ENCODE results near the gene RNGTT.

The RNGTT gene

DNA sequence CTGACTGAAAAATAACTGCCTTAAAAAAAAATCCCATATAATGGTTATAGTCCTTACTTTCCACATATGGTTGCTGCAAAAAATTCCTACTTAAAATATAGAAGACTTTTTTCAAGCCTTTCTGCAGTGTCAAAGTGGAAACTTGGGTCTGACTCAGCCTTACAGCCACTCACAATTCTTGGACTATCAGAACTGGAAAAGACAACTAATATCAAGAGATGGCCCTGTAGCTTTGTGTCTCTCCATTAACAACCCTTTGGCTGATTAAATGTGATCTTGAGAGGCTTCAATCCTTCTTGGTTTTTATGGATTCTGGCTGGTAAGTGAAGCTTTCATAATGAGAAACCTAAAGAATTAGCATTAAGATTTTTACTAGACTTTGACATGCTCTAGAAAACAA is 307.8 kb downstream of the RNGTT start:
- Histone ChIP-seq H3K36me3 (ENCODE audit: control insufficient read depth in 2 of 2, insufficient read depth in 2 of 2, low read length in 2 of 2) (peaks cover 0 to 3% of the 10 kb centered on the region in 2 donors), H3K9me3 (ENCODE audit: control insufficient read depth in 2 of 2, low read length in 2 of 2) (no peaks in the 10 kb centered on the region), H3K4me1 (ENCODE audit: control insufficient read depth in 2 of 2, insufficient read depth in 2 of 2, low read length in 2 of 2) (no peaks in the 10 kb centered on the region), H3K9ac (ENCODE audit: low read depth in 1 of 2, low read length in 2 of 2) (no peak overlapping the region), H3K27me3 (ENCODE audit: control insufficient read depth in 2 of 2, insufficient read depth in 2 of 2, low read length in 2 of 2) (no peaks in the 10 kb centered on the region), H3K4me3 (ENCODE audit: low read length in 2 of 2) (no peak overlapping the region), H3K27ac (ENCODE audit: low read depth in 2 of 2, low read length in 2 of 2) (no peak overlapping the region)

DNA sequence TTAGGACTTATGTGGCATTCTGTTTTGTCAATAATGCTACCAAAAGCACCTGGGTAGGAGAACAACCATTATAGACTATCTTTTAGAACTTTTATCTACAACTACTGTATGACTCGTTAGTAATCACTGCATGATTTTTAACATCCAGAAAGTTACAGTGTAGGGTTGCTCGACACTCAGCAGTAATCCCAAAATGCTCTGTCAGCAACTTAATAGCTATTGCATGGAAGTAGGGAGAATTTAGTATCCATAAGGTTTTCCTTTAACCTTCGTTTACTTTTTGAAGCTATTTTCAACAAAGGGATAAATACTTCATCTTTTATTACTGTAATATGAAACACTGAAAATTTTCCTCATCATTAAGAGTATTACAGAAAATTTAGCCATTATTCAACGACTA is 309.5 kb downstream of the RNGTT start:
- Histone ChIP-seq H3K4me1 (ENCODE audit: control insufficient read depth in 2 of 2, insufficient read depth in 2 of 2, low read length in 2 of 2) (no peaks in the 10 kb centered on the region), H3K36me3 (ENCODE audit: control insufficient read depth in 2 of 2, insufficient read depth in 2 of 2, low read length in 2 of 2) (peaks cover 0 to 3% of the 10 kb centered on the region in 2 donors), H3K9me3 (ENCODE audit: control insufficient read depth in 2 of 2, low read length in 2 of 2) (no peaks in the 10 kb centered on the region), H3K4me3 (ENCODE audit: low read length in 2 of 2) (no peak overlapping the region), H3K9ac (ENCODE audit: low read depth in 1 of 2, low read length in 2 of 2) (no peak overlapping the region), H3K27ac (ENCODE audit: low read depth in 2 of 2, low read length in 2 of 2) (no peak overlapping the region), H3K27me3 (ENCODE audit: control insufficient read depth in 2 of 2, insufficient read depth in 2 of 2, low read length in 2 of 2) (no peaks in the 10 kb centered on the region)

DNA sequence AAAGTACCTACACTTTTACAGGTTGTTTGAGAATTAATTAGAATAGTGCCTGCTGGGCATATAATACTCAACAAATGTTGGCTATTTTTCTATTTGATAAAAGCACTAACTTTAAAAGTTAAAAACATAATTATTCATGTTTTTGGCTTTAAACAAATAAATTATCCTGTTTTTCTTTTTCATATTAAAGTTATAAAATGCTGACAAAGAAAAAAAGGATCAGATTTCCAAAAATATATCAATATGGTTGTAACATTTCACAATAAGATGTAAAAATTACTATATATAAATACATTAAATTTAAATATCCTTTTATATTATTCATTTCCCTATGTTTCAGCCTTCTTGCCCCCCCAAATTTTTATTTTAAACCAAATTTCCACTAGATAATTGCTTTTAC is 312.0 kb downstream of the RNGTT start:
- no peaks in the 10 kb centered on the region for H3K4me1 ChIP-seq (ENCODE audit: control insufficient read depth in 2 of 2, insufficient read depth in 2 of 2, low read length in 2 of 2)
- H3K9me3 ChIP-seq (ENCODE audit: control insufficient read depth in 2 of 2, low read length in 2 of 2): no peaks in the 10 kb centered on the region
- H3K4me3 ChIP-seq (ENCODE audit: low read length in 2 of 2): no peak overlapping the region
- no peaks in the 10 kb centered on the region for H3K36me3 ChIP-seq (ENCODE audit: control insufficient read depth in 2 of 2, insufficient read depth in 2 of 2, low read length in 2 of 2)
- H3K27ac ChIP-seq (ENCODE audit: low read depth in 2 of 2, low read length in 2 of 2): no peak overlapping the region
- H3K27me3 ChIP-seq (ENCODE audit: control insufficient read depth in 2 of 2, insufficient read depth in 2 of 2, low read length in 2 of 2): no peaks in the 10 kb centered on the region
- H3K9ac ChIP-seq (ENCODE audit: low read depth in 1 of 2, low read length in 2 of 2): no peak overlapping the region

DNA sequence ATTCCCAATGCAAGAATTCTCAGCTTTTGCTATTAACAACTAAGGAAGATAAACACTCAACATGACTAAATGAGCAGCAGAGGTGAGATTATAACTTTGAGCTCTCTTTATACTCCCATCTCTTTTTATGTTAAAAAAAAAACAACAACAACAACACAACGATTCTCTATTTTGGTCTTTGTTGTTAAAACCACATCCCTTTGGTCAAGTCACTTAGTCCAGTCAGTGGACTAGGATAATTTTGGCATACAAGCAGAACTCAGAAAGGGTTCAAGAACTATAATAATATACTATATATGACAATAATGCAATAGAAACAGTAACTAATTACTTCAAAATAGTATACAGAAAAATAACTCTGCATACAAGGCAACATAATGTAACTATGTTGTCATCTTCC is 312.4 kb downstream of the RNGTT start:
- Histone ChIP-seq H3K4me1 (ENCODE audit: control insufficient read depth in 2 of 2, insufficient read depth in 2 of 2, low read length in 2 of 2) (no peaks in the 10 kb centered on the region), H3K27ac (ENCODE audit: low read depth in 2 of 2, low read length in 2 of 2) (no peak overlapping the region), H3K4me3 (ENCODE audit: low read length in 2 of 2) (no peak overlapping the region), H3K9ac (ENCODE audit: low read depth in 1 of 2, low read length in 2 of 2) (no peak overlapping the region), H3K27me3 (ENCODE audit: control insufficient read depth in 2 of 2, insufficient read depth in 2 of 2, low read length in 2 of 2) (no peaks in the 10 kb centered on the region), H3K36me3 (ENCODE audit: control insufficient read depth in 2 of 2, insufficient read depth in 2 of 2, low read length in 2 of 2) (no peaks in the 10 kb centered on the region), H3K9me3 (ENCODE audit: control insufficient read depth in 2 of 2, low read length in 2 of 2) (no peaks in the 10 kb centered on the region)

DNA sequence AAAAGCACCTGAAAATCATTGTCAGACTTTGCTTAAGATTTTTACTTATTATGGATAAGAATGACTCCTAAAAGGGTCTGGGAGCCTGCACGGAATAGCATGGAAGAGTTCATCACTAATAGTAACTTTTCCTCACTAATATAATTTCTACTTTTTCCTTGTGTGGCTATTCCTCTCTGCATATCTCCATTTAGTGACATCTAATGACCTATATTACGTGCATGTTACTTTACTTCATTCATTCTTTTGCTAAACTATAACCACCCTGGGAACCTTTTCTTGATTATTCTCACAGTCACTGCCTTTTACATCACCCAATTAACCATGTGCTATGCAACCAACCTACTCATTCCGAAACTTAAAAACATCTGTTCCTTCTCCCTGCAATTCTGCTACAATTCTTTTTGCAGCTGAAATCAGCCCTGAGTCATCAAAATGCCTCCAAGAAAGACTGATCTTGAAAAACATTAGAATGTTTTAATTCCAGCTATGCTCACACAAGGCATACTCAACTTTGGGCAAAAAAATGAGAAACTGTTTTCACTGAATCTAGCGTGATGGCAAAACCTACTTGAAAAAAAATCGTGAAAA is 313.3 kb downstream of the RNGTT start:
- H3K27ac ChIP-seq (ENCODE audit: low read depth in 2 of 2, low read length in 2 of 2): no peak overlapping the region
- no peaks in the 10 kb centered on the region for H3K36me3 ChIP-seq (ENCODE audit: control insufficient read depth in 2 of 2, insufficient read depth in 2 of 2, low read length in 2 of 2)
- H3K4me1 ChIP-seq (ENCODE audit: control insufficient read depth in 2 of 2, insufficient read depth in 2 of 2, low read length in 2 of 2): no peaks in the 10 kb centered on the region
- no peaks in the 10 kb centered on the region for H3K27me3 ChIP-seq (ENCODE audit: control insufficient read depth in 2 of 2, insufficient read depth in 2 of 2, low read length in 2 of 2)
- no peak overlapping the region for H3K9ac ChIP-seq (ENCODE audit: low read depth in 1 of 2, low read length in 2 of 2)
- H3K9me3 ChIP-seq (ENCODE audit: control insufficient read depth in 2 of 2, low read length in 2 of 2): no peaks in the 10 kb centered on the region
- H3K4me3 ChIP-seq (ENCODE audit: low read length in 2 of 2): no peak overlapping the region

DNA sequence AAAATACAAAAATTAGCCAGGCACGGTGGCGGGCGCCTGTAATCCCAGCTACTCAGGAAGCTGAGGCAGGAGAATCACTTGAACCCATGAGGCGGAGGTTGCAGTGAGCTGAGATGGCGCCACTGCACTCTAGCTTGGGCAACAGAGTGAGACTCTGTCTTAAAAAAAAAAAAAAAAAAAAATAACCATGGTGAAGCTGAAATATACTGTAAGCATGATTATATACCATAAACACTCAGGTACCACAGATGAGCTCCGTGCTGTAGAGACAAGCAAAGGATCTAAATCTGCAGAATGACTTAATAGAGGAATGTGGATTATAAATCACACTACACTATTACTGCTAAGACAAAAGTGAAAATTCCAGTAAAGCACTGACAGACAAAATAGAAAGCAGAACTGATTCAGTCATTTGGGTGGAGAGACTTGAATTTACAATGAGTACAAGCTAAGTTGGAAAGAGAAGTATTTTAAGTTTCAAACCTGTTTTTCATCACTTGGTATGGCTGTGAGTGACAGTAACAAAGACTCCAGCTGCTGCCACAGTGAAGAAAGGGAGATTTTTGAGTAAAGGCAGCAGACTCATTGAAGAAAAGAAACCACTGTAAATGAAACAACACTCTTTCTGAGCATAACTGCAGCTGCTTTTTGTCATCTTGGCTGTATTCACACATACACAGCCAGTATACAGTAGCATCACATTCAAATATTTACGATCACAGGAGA is 322.1 kb downstream of the RNGTT start:
- Histone ChIP-seq H3K9me3 (ENCODE audit: control insufficient read depth in 2 of 2, low read length in 2 of 2) (no peaks in the 10 kb centered on the region), H3K36me3 (ENCODE audit: control insufficient read depth in 2 of 2, insufficient read depth in 2 of 2, low read length in 2 of 2) (no peaks in the 10 kb centered on the region), H3K4me1 (ENCODE audit: control insufficient read depth in 2 of 2, insufficient read depth in 2 of 2, low read length in 2 of 2) (no peaks in the 10 kb centered on the region), H3K27me3 (ENCODE audit: control insufficient read depth in 2 of 2, insufficient read depth in 2 of 2, low read length in 2 of 2) (no peaks in the 10 kb centered on the region), H3K4me3 (ENCODE audit: low read length in 2 of 2) (no peak overlapping the region), H3K9ac (ENCODE audit: low read depth in 1 of 2, low read length in 2 of 2) (no peak overlapping the region), H3K27ac (ENCODE audit: low read depth in 2 of 2, low read length in 2 of 2) (no peak overlapping the region)

DNA sequence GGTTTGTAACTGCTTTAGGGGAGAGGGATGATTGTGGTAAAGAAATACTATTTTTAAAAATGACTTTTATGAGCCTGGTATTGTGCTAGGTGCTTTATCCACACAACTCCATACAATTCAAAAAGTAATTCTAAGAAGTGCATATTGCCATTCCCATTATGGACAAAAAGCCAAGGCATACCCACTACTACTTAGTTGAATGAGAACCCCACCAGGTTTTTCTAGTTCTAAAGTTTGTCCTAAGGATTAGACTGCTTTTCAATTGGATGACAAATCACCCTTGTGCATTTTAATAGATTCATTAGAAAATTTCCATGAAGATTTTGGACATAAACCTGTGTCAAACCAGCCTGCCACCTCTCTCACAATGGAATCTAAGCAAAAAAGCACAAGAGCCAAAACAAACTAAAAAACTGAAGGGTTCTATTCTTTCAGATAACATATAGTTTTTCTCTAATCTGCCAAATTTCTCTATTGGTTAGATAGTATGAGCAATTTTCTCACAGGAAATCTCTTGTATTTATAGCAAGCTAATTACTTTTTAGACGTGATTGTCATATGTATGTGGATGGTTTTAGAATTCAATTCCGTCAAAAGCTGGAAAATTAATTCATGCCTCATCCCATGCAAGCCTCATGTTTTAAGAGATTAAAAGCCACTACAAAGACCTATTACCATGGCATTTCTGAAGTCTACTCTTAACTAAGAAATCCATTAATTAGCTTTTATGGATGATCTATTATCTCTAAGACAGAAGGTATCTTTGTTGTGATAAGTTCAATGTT is 325.5 kb downstream of the RNGTT start:
- Histone ChIP-seq H3K4me1 (ENCODE audit: control insufficient read depth in 2 of 2, insufficient read depth in 2 of 2, low read length in 2 of 2) (no peaks in the 10 kb centered on the region), H3K9me3 (ENCODE audit: control insufficient read depth in 2 of 2, low read length in 2 of 2) (no peaks in the 10 kb centered on the region), H3K27me3 (ENCODE audit: control insufficient read depth in 2 of 2, insufficient read depth in 2 of 2, low read length in 2 of 2) (no peaks in the 10 kb centered on the region), H3K4me3 (ENCODE audit: low read length in 2 of 2) (no peak overlapping the region), H3K9ac (ENCODE audit: low read depth in 1 of 2, low read length in 2 of 2) (no peak overlapping the region), H3K27ac (ENCODE audit: low read depth in 2 of 2, low read length in 2 of 2) (no peak overlapping the region), H3K36me3 (ENCODE audit: control insufficient read depth in 2 of 2, insufficient read depth in 2 of 2, low read length in 2 of 2) (no peaks in the 10 kb centered on the region)

DNA sequence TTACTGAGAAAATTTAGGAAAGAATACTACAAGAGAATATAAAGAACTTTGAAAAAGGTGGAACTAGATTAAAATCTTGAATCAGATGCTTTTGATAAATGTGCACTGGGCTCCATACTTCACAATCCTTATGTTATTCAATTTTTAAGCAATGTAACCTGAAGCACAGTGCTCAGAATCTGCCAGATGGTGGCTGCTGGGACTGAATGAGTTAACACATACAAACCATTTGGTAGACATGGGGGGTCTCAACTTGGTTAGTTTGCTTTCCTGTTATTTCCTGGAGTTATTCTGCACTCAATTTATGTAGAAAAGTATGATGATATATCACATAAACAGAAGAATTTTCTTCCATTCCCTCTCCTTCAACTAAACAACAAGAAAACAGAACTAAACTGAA is 326.5 kb downstream of the RNGTT start:
- Histone ChIP-seq H3K27ac (ENCODE audit: low read depth in 2 of 2, low read length in 2 of 2) (no peak overlapping the region), H3K36me3 (ENCODE audit: control insufficient read depth in 2 of 2, insufficient read depth in 2 of 2, low read length in 2 of 2) (no peaks in the 10 kb centered on the region), H3K9me3 (ENCODE audit: control insufficient read depth in 2 of 2, low read length in 2 of 2) (no peaks in the 10 kb centered on the region), H3K27me3 (ENCODE audit: control insufficient read depth in 2 of 2, insufficient read depth in 2 of 2, low read length in 2 of 2) (no peaks in the 10 kb centered on the region), H3K4me3 (ENCODE audit: low read length in 2 of 2) (no peak overlapping the region), H3K4me1 (ENCODE audit: control insufficient read depth in 2 of 2, insufficient read depth in 2 of 2, low read length in 2 of 2) (no peaks in the 10 kb centered on the region), H3K9ac (ENCODE audit: low read depth in 1 of 2, low read length in 2 of 2) (no peak overlapping the region)

DNA sequence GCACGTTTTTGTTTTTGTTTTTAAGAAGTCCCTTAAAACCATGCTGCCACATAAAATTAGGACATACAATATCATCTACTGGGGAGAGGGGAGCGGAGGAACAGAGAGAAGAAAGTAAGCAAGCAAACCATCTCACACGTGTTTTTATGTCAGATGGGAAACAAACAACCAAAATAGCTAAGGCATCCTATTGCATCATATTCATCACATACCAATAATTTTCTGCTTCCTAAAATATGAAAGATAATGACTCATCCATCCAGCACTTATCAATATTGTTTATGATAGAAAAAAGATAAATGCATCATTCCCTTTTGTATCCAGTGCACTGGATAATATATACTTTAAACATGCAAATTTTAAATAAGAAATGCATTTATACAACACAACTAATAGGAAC is 329.6 kb downstream of the RNGTT start:
- Histone ChIP-seq H3K36me3 (ENCODE audit: control insufficient read depth in 2 of 2, insufficient read depth in 2 of 2, low read length in 2 of 2) (no peaks in the 10 kb centered on the region), H3K4me1 (ENCODE audit: control insufficient read depth in 2 of 2, insufficient read depth in 2 of 2, low read length in 2 of 2) (no peaks in the 10 kb centered on the region), H3K9ac (ENCODE audit: low read depth in 1 of 2, low read length in 2 of 2) (no peak overlapping the region), H3K4me3 (ENCODE audit: low read length in 2 of 2) (no peak overlapping the region), H3K27me3 (ENCODE audit: control insufficient read depth in 2 of 2, insufficient read depth in 2 of 2, low read length in 2 of 2) (no peaks in the 10 kb centered on the region), H3K27ac (ENCODE audit: low read depth in 2 of 2, low read length in 2 of 2) (no peak overlapping the region), H3K9me3 (ENCODE audit: control insufficient read depth in 2 of 2, low read length in 2 of 2) (no peaks in the 10 kb centered on the region)

DNA sequence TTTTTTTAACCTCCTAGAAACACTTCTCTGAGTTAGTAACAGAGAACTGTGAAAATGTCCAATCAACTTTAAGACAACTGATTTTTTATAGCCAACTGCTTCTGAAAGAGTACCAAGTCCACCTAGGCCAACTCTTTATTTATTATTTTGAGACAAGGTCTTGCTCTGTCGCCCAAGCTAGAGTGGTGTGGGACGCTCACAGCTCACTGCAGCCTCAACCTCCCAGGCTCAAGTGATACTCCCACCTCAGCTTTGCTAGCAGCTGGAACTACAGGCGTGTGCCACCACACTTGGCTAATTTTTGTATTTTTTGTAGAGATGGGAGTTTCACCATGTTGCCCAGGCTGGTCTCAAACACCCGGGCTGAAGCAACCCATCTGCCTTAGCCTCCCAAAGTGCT is 331.6 kb downstream of the RNGTT start:
- no peaks in the 10 kb centered on the region for H3K9me3 ChIP-seq (ENCODE audit: control insufficient read depth in 2 of 2, low read length in 2 of 2)
- H3K27me3 ChIP-seq (ENCODE audit: control insufficient read depth in 2 of 2, insufficient read depth in 2 of 2, low read length in 2 of 2): no peaks in the 10 kb centered on the region
- H3K4me3 ChIP-seq (ENCODE audit: low read length in 2 of 2): no peak overlapping the region
- H3K27ac ChIP-seq (ENCODE audit: low read depth in 2 of 2, low read length in 2 of 2): no peak overlapping the region
- H3K36me3 ChIP-seq (ENCODE audit: control insufficient read depth in 2 of 2, insufficient read depth in 2 of 2, low read length in 2 of 2): no peaks in the 10 kb centered on the region
- H3K9ac ChIP-seq (ENCODE audit: low read depth in 1 of 2, low read length in 2 of 2): no peak overlapping the region
- H3K4me1 ChIP-seq (ENCODE audit: control insufficient read depth in 2 of 2, insufficient read depth in 2 of 2, low read length in 2 of 2): no peaks in the 10 kb centered on the region

Data from mucosa of rectum (tissue), 2 donors.